IMR-90 (cell line): ENCODE measurements around the gene CLDN18. TPM values are rescaled to one million over a fixed set of nuclear protein-coding genes. Genes with fewer than 3 reads are reported as not detected.

ENCODE experiments used
- ATAC-seq: fragments of 200-7000 bp; cut with Tn5 transposase; 2 replicates; pipeline ENCODE4 v1.9.1; 2020; ENCODE audit warnings: low read depth, mild to moderate bottlenecking, moderate library complexity
- BruUV-seq: library from RNA; stranded (reverse); fragments of 400-500 nt; replicated peaks from 2 replicates; lab custom pipeline; 2021; lab: Mats Ljungman, UMichigan
- CTCF ChIA-PET: fragments of 300-600 bp; formaldehyde crosslinking; extraction: SDS; loops from one replicate; lab custom pipeline; 2021; ENCODE audit warnings: antibody characterized with exemption; lab: Yijun Ruan, JAX
- POLR2A ChIA-PET: fragments of 300-600 bp; sonication (Branson Sonifier 250); formaldehyde crosslinking; loops from one replicate; lab custom pipeline; 2022; ENCODE audit warnings: antibody characterized with exemption; ENCODE audit not compliant: unreplicated experiment; lab: Charles Lee
- DNase-seq: peaks from one replicate; pipeline ENCODE4 v3.0.0; 2013
- H2AFZ ChIP-seq: replicated peaks from 2 replicates; pipeline ENCODE3; 2013; ENCODE audit warnings: low read length, mild to moderate bottlenecking; ENCODE audit not compliant: poor library complexity
- H2AK5ac ChIP-seq: 2 replicates; pipeline ENCODE4 v1.6.1; 2013; ENCODE audit warnings: low read depth, low read length, inconsistent platforms
- H2AK9ac ChIP-seq: replicated peaks from 2 replicates; pipeline ENCODE3; 2013; ENCODE audit warnings: mild to moderate bottlenecking, low read depth, low read length, moderate library complexity; ENCODE audit not compliant: poor library complexity
- H2BK120ac ChIP-seq: 2 replicates; pipeline ENCODE4 v1.6.1; 2013; ENCODE audit warnings: low read depth, low read length, inconsistent platforms
- H2BK15ac ChIP-seq: 3 replicates; pipeline ENCODE4 v1.6.1; 2013; ENCODE audit warnings: low read depth, low read length, inconsistent platforms
- H2BK20ac ChIP-seq: 2 replicates; pipeline ENCODE4 v1.6.1; 2013; ENCODE audit warnings: low read depth, mild to moderate bottlenecking, inconsistent platforms, low read length, moderate library complexity
- H2BK5ac ChIP-seq: 2 replicates; pipeline ENCODE4 v1.6.1; 2013; ENCODE audit warnings: mild to moderate bottlenecking, low read depth, low read length, inconsistent platforms; ENCODE audit not compliant: poor library complexity, severe bottlenecking
- H3K14ac ChIP-seq: replicated peaks from 2 replicates; pipeline ENCODE4 v1.6.1; 2013; ENCODE audit warnings: low read depth, low read length, inconsistent platforms
- H3K18ac ChIP-seq: 2 replicates; pipeline ENCODE4 v1.6.1; 2013; ENCODE audit warnings: low read depth, low read length, control low read depth
- H3K23ac ChIP-seq: 2 replicates; pipeline ENCODE4 v1.6.1; 2013; ENCODE audit warnings: low read depth, low read length, inconsistent platforms
- H3K27ac ChIP-seq: 2 replicates; pipeline ENCODE4 v1.5.1; 2013; ENCODE audit warnings: mild to moderate bottlenecking, control low read depth, low read length; ENCODE audit not compliant: insufficient read depth
- H3K27me3 ChIP-seq: 2 replicates; pipeline ENCODE4 v1.6.1; 2013; ENCODE audit warnings: low read length; ENCODE audit not compliant: control insufficient read depth, insufficient read depth
- H3K36me3 ChIP-seq: 2 replicates; pipeline ENCODE4 v1.6.1; 2013; ENCODE audit warnings: low read length, mixed read lengths; ENCODE audit not compliant: control insufficient read depth, insufficient read depth
- H3K4ac ChIP-seq: 2 replicates; pipeline ENCODE4 v1.6.1; 2013; ENCODE audit warnings: low read depth, low read length, inconsistent platforms
- H3K4me1 ChIP-seq: 2 replicates; pipeline ENCODE4 v1.6.1; 2013; ENCODE audit warnings: low read length, mixed read lengths; ENCODE audit not compliant: control insufficient read depth, insufficient read depth
- H3K4me2 ChIP-seq: 2 replicates; pipeline ENCODE4 v1.6.1; 2013; ENCODE audit warnings: low read depth, mild to moderate bottlenecking, control low read depth, low read length, moderate library complexity
- H3K4me3 ChIP-seq: 2 replicates; pipeline ENCODE4 v1.5.1; 2013; ENCODE audit warnings: low read depth, mild to moderate bottlenecking, control low read depth, low read length, moderate library complexity; ENCODE audit not compliant: insufficient read depth
- H3K56ac ChIP-seq: 2 replicates; pipeline ENCODE4 v1.6.1; 2013; ENCODE audit warnings: low read length, inconsistent platforms; ENCODE audit not compliant: insufficient read depth; ENCODE audit errors: extremely low read depth
- H3K79me1 ChIP-seq, 2 experiments: 2 replicates each; pipeline ENCODE4 v1.6.1; 2013; ENCODE audit warnings: low read length in 2 of 2, inconsistent platforms in 1 of 2, low read depth in 1 of 2
- H3K9ac ChIP-seq: 2 replicates; pipeline ENCODE4 v1.6.1; 2013; ENCODE audit warnings: low read depth, low read length, control low read depth
- H3K9me1 ChIP-seq: 2 replicates; pipeline ENCODE4 v1.6.1; 2013; ENCODE audit warnings: low read length, inconsistent platforms; ENCODE audit not compliant: insufficient read depth
- H3K9me3 ChIP-seq: 2 replicates; pipeline ENCODE4 v1.6.1; 2013; ENCODE audit warnings: low read length; ENCODE audit not compliant: control insufficient read depth, insufficient read depth
- H4K20me1 ChIP-seq: 2 replicates; pipeline ENCODE4 v1.6.1; 2013; ENCODE audit warnings: low read length, inconsistent platforms; ENCODE audit not compliant: insufficient read depth
- H4K5ac ChIP-seq: 2 replicates; pipeline ENCODE4 v1.6.1; 2013; ENCODE audit warnings: mild to moderate bottlenecking, low read depth, low read length, control low read depth
- H4K8ac ChIP-seq, 2 experiments: 2 replicates each; pipeline ENCODE4 v1.6.1; 2013; ENCODE audit warnings: low read depth in 2 of 2, low read length in 2 of 2, control low read depth in 1 of 2, inconsistent platforms in 1 of 2
- H4K91ac ChIP-seq: 2 replicates; pipeline ENCODE4 v1.6.1; 2013; ENCODE audit warnings: low read depth, low read length, inconsistent platforms; ENCODE audit not compliant: insufficient read depth
- BHLHE40 ChIP-seq: fragments of 150-350 bp; IDR thresholded peaks from 2 replicates; pipeline ENCODE4 v1.6.1; 2016; ENCODE audit warnings: mild to moderate bottlenecking, low read depth, low read length
- CEBPB ChIP-seq: IDR thresholded peaks from 2 replicates; pipeline ENCODE4 v1.6.1; 2012; ENCODE audit warnings: low read depth, low read length, improper control_type of control experiment
- CTCF ChIP-seq: conservative IDR thresholded peaks from 2 replicates; pipeline ENCODE4 v1.5.1; 2012; ENCODE audit warnings: mild to moderate bottlenecking, low read depth, low read length, improper control_type of control experiment
- FOS ChIP-seq: fragments of 150-350 bp; IDR thresholded peaks from 2 replicates; pipeline ENCODE4 v1.6.1; 2016; ENCODE audit warnings: low read depth, low read length
- MAFK ChIP-seq: IDR thresholded peaks from 2 replicates; pipeline ENCODE4 v1.6.1; 2012; ENCODE audit warnings: low read depth, low read length, improper control_type of control experiment
- RAD21 ChIP-seq: IDR thresholded peaks from 2 replicates; pipeline ENCODE4 v1.6.1; 2012; ENCODE audit warnings: low read length, improper control_type of control experiment
- RCOR1 ChIP-seq: IDR thresholded peaks from 2 replicates; pipeline ENCODE4 v1.6.1; 2012; ENCODE audit warnings: mild to moderate bottlenecking, low read length, improper control_type of control experiment; ENCODE audit not compliant: insufficient replicate concordance
- RFX5 ChIP-seq: IDR thresholded peaks from 2 replicates; pipeline ENCODE4 v1.8.0; 2012; ENCODE audit warnings: low read depth, mild to moderate bottlenecking, low read length, moderate library complexity
- dilution Hi-C: fragments of 300-500 bp; cut with HindIII; formaldehyde crosslinking; loops from one replicate; pipeline ENCODE4 v1.14.3; 2018; ENCODE audit warnings: low sequenced_read_pairs; ENCODE audit not compliant: unreplicated experiment
- in situ Hi-C: fragments of 300-500 bp; cut with MboI; formaldehyde crosslinking; loops from 3 replicates; pipeline ENCODE4 v1.14.3; 2019; ENCODE audit warnings: low sequenced_read_pairs, inconsistent platforms, mixed read lengths
- intact Hi-C: fragments of 100-400 bp; cut with micrococcal nuclease; formaldehyde crosslinking; loops from 2 replicates; pipeline ENCODE4 v1.10.0; 2022
- polyA plus RNA-seq, 3 experiments: library from polyadenylated mRNA; depleted of rRNA; stranded (reverse); fragments of >200 nt; gene quantifications; 2 replicates each; pipeline ENCODE4 v1.2.3, GENCODE V29; 2012; ENCODE audit warnings: low replicate concordance in 1 of 3
- total RNA-seq: library from RNA; depleted of rRNA; stranded (reverse); fragments of >200 nt; gene quantifications from 2 replicates; pipeline ENCODE4 v1.2.3, GENCODE V29; 2012

CLDN18 gene
- total and polyA plus RNA-seq, 2 of the 4 experiments (the other 2 are of a cell fraction) = not detected

- Histone ChIP-seq H2BK120ac (no peak overlapping the region), H3K9me1 (peaks cover 5% of the 10 kb centered on the region; the same call in 1 of the 2 replicates), H3K4me1 (no peaks in the 10 kb centered on the region), H3K36me3 (peaks cover 6% of the 10 kb centered on the region), H3K79me1 (no peaks in the 10 kb centered on the region), H2BK20ac (no peak overlapping the region), H3K4ac (no peak overlapping the region), H3K27me3 (no peaks in the 10 kb centered on the region), H2BK15ac (no peak overlapping the region), H3K9me3 (no peaks in the 10 kb centered on the region), H3K9ac (no peak overlapping the region), H3K14ac (no peak overlapping the region), H2AK5ac (no peak overlapping the region), H3K56ac (no peak overlapping the region), H2BK5ac (no peak overlapping the region), H3K4me3 (no peak overlapping the region), H3K27ac (no peak overlapping the region), H3K4me2 (no peak overlapping the region), H3K23ac (no peak overlapping the region), H4K5ac (no peak overlapping the region), H2AK9ac (no peak overlapping the region), H4K8ac (no peak overlapping the region), H2AFZ (no peak overlapping the region), H3K18ac (no peak overlapping the region), H4K91ac (no peak overlapping the region), H4K20me1 (no peaks in the 10 kb centered on the region)
- TF ChIP-seq RAD21 (no peak), RCOR1 (no peak), RFX5 (no peak), MAFK (no peak), BHLHE40 (no peak), CEBPB (no peak), CTCF (no peak), FOS (no peak)
- BruUV-seq = no TSS peak
- intact Hi-C loops = no loop called here
- ChIA-PET CTCF (no interaction called here), POLR2A (no interaction called here)
- DNase-seq = no peak
- dilution Hi-C loops = no loop called here
- in situ Hi-C loops = no loop called here
- no peak for ATAC-seq
Measured at GRCh38 chr3:138025553-138025952, 15.6 kb downstream of the CLDN18 start.
